B cell (primary cell): ENCODE results near the gene TMX1. TPM values are rescaled to one million over a fixed set of nuclear protein-coding genes. Genes with fewer than 3 reads are reported as not detected.

Experiments used
- ATAC-seq: fragments of 200-7000 bp; cut with Tn5 transposase; one replicate; pipeline ENCODE4 v1.10.0; 2021; ENCODE audit warnings: low read depth, mild to moderate bottlenecking, moderate number of reproducible peaks, moderate library complexity
- CTCF ChIA-PET: fragments of 350-600 bp; sonication (Branson Sonifier 250); formaldehyde crosslinking; loops from one replicate; lab custom pipeline; 2021; ENCODE audit warnings: antibody characterized with exemption, inconsistent platforms; lab: Charles Lee
- POLR2A ChIA-PET: fragments of 350-600 bp; sonication (Branson Sonifier 250); formaldehyde crosslinking; loops from one replicate; lab custom pipeline; 2021; ENCODE audit warnings: antibody characterized with exemption; lab: Charles Lee
- DNase-seq: peaks from one replicate; pipeline ENCODE4 v3.0.0; 2013
- H2AFZ ChIP-seq: 2 replicates; pipeline ENCODE4 v1.6.1; 2012; ENCODE audit warnings: mild to moderate bottlenecking, low read depth, low read length; ENCODE audit not compliant: insufficient read depth, poor library complexity, severe bottlenecking
- H3K27ac ChIP-seq, 2 donors: 1 replicate in 1 of 2; 2 replicates in 1 of 2; pipeline ENCODE4 v1.5.1; 2012 to 2013; ENCODE audit warnings: low read length in 2 of 2, mild to moderate bottlenecking in 2 of 2, moderate library complexity in 1 of 2
- H3K27me3 ChIP-seq, 4 experiments: fragments of 200-600 bp in 1 of 4; sonication (generic) in 1 of 4; replicated peaks in 1 of 4; 1 replicate in 2 of 4; 2 replicates in 2 of 4; pipeline versions ENCODE4 v1.6.1 to v1.7.0; 2013 to 2016; ENCODE audit warnings: low read length in 3 of 4, mild to moderate bottlenecking in 2 of 4, mixed read lengths in 1 of 4, moderate library complexity in 1 of 4; ENCODE audit not compliant: insufficient read depth in 4 of 4, control insufficient read depth in 3 of 4; ENCODE audit errors: control extremely low read depth in 1 of 4
- H3K36me3 ChIP-seq, 2 experiments: replicated peaks in 1 of 2; 1 replicate in 1 of 2; 2 replicates in 1 of 2; pipeline versions ENCODE4 v1.6.1 to v1.7.1; 2013; ENCODE audit warnings: low read length in 1 of 2; ENCODE audit not compliant: insufficient read depth in 2 of 2, control insufficient read depth in 1 of 2; ENCODE audit errors: control extremely low read depth in 1 of 2, extremely low read depth in 1 of 2
- H3K4me1 ChIP-seq, 2 donors: fragments of 200-600 bp in 1 of 2; sonication (generic) in 1 of 2; 1 replicate in 1 of 2; 2 replicates in 1 of 2; pipeline versions ENCODE4 v1.5.1 to v1.6.1; 2013 to 2017; ENCODE audit warnings: low read length in 2 of 2; ENCODE audit not compliant: control insufficient read depth in 2 of 2, insufficient read depth in 2 of 2
- H3K4me2 ChIP-seq: replicated peaks from 2 replicates; pipeline ENCODE3; 2012; ENCODE audit warnings: mild to moderate bottlenecking, low read depth, low read length; ENCODE audit not compliant: poor library complexity, severe bottlenecking
- H3K4me3 ChIP-seq, 5 experiments: fragments of 200-600 bp in 1 of 5; sonication (generic) in 1 of 5; 1 replicate in 3 of 5; 2 replicates in 2 of 5; pipeline versions ENCODE4 v1.5.1 to v1.7.0; 2011 to 2016; ENCODE audit warnings: low read length in 4 of 5, mild to moderate bottlenecking in 4 of 5, low read depth in 2 of 5, control low read depth in 1 of 5, moderate library complexity in 1 of 5; ENCODE audit not compliant: insufficient read depth in 1 of 5; ENCODE audit errors: control extremely low read depth in 1 of 5, extremely low read depth in 1 of 5
- H3K79me2 ChIP-seq: fragments of 200-600 bp; sonication (generic); one replicate; pipeline ENCODE4 v1.6.0; 2016; ENCODE audit warnings: low read length; ENCODE audit not compliant: control insufficient read depth, insufficient read depth
- H3K9ac ChIP-seq: fragments of 200-600 bp; sonication (generic); 2 replicates; pipeline ENCODE4 v1.6.1; 2017; ENCODE audit warnings: mild to moderate bottlenecking, low read length, moderate library complexity
- H3K9me3 ChIP-seq, 3 donors: one replicate each; pipeline versions ENCODE4 v1.6.1 to v1.7.1; 2013; ENCODE audit warnings: low read length in 2 of 3; ENCODE audit not compliant: control insufficient read depth in 2 of 3, insufficient read depth in 1 of 3; ENCODE audit errors: control extremely low read depth in 1 of 3
- H4K20me1 ChIP-seq: 2 replicates; pipeline ENCODE4 v1.6.0; 2012; ENCODE audit warnings: mild to moderate bottlenecking, low read length; ENCODE audit not compliant: insufficient read depth, control insufficient read depth, poor library complexity, severe bottlenecking
- H3K27ac Mint-ChIP-seq: one replicate; pipeline ENCODE4 v1.8.0; 2021; ENCODE audit warnings: mixed read lengths
- H3K27me3 Mint-ChIP-seq: one replicate; pipeline ENCODE4 v1.8.0; 2021; ENCODE audit warnings: mixed read lengths
- H3K4me1 Mint-ChIP-seq: one replicate; pipeline ENCODE4 v1.8.0; 2021; ENCODE audit warnings: mixed read lengths
- H3K4me3 Mint-ChIP-seq: one replicate; pipeline ENCODE4 v1.8.0; 2021; ENCODE audit warnings: mixed read lengths
- H3K9me3 Mint-ChIP-seq: one replicate; pipeline ENCODE4 v1.8.0; 2022; ENCODE audit warnings: mixed read lengths; ENCODE audit not compliant: insufficient read depth
- CTCF ChIP-seq: fragments of 200-600 bp; IDR thresholded peaks from one replicate; pipeline ENCODE4 v1.8.0; 2022; ENCODE audit warnings: antibody characterized with exemption, mild to moderate bottlenecking
- EZH2 ChIP-seq: IDR thresholded peaks from 2 replicates; pipeline ENCODE4 v1.6.1; 2012; ENCODE audit warnings: borderline replicate concordance, low read depth, mild to moderate bottlenecking, moderate library complexity, low read length; ENCODE audit not compliant: insufficient read depth, poor library complexity, severe bottlenecking
- WGBS: methylation state at CpG from one replicate; pipeline ENCODE4 v1.1.5; 2013; ENCODE audit warnings: missing lambda C conversion rate; ENCODE audit not compliant: insufficient coverage; 5-methylcytosine and 5-hydroxymethylcytosine counted together
- intact Hi-C: fragments of 100-400 bp; cut with micrococcal nuclease; formaldehyde crosslinking; loops from one replicate; pipeline ENCODE4 v1.10.0; 2022
- polyA plus RNA-seq: library from polyadenylated mRNA; depleted of rRNA; stranded (reverse); fragments of >200 nt; gene quantifications from 2 replicates; pipeline ENCODE4 v1.2.3, GENCODE V29; 2012
- total RNA-seq, 2 donors: library from RNA; stranded (reverse); fragments of 120-200 nt in 1 of 2; gene quantifications; 1 replicate in 1 of 2; 2 replicates in 1 of 2; pipeline versions ENCODE4 v1.2.3 to v1.2.4, GENCODE V29; 2013 to 2022

Gene TMX1
- total and polyA plus RNA-seq, 2 donors (not counting 1 experiment from before 2014, with no cell fraction given) = 4.8 to 26.4 TPM

- no peaks in the 10 kb centered on the region for H3K9me3 Mint-ChIP-seq
- ChIA-PET POLR2A (no interaction called here), CTCF (no interaction called here)
- H3K4me3 Mint-ChIP-seq = no peak overlapping the region
- H3K4me1 Mint-ChIP-seq = no peaks in the 10 kb centered on the region
- Histone ChIP-seq H3K4me3 (no peak overlapping the region), H3K79me2 (no peaks in the 10 kb centered on the region), H3K4me1 (no peaks in the 10 kb centered on the region), H3K4me2 (no peak overlapping the region), H3K27ac (no peak overlapping the region), H4K20me1 (no peaks in the 10 kb centered on the region), H2AFZ (no peak overlapping the region), H3K9ac (no peak overlapping the region), H3K36me3 (no peaks in the 10 kb centered on the region), H3K9me3 (no peaks in the 10 kb centered on the region), H3K27me3 (no peaks in the 10 kb centered on the region)
- intact Hi-C loops = no loop called here
- WGBS = no CpG with 5 or more reads among the region's 1 CpG
- H3K27ac Mint-ChIP-seq = no peak overlapping the region
- ATAC-seq (no peak), DNase-seq (no peak)
- TF ChIP-seq EZH2 (no peak), CTCF (no peak)
- H3K27me3 Mint-ChIP-seq = no peaks in the 10 kb centered on the region
These were observed 36.6 kb downstream of the TMX1 start for GRCh38 chr14:51276605-51277004.

GRCh38 chr14:51277753-51278415 lies 37.8 kb downstream of the TMX1 start:
- no peak overlapping the region for H3K9ac ChIP-seq
- H3K27me3 ChIP-seq = no peaks in the 10 kb centered on the region
- H3K9me3 ChIP-seq = no peaks in the 10 kb centered on the region
- H3K4me3 ChIP-seq = no peak overlapping the region
- Mint-ChIP-seq H3K9me3 (no peaks in the 10 kb centered on the region), H3K4me3 (no peak overlapping the region), H3K27ac (no peak overlapping the region), H3K4me1 (no peaks in the 10 kb centered on the region), H3K27me3 (no peaks in the 10 kb centered on the region)
- ATAC-seq (no peak), DNase-seq (no peak)
- no peaks in the 10 kb centered on the region for H4K20me1 ChIP-seq
- H3K4me1 ChIP-seq = no peaks in the 10 kb centered on the region
- TF ChIP-seq EZH2 (no peak), CTCF (no peak)
- no peak overlapping the region for H3K27ac ChIP-seq
- H3K36me3 ChIP-seq = no peaks in the 10 kb centered on the region
- CTCF ChIA-PET = interaction anchor here (0.7 kb wide), 2 partner anchors 183 to 853 kb away, joined by 3 to 4 read pairs; partner anchors contain the start of gene TRIM9
- no peak overlapping the region for H2AFZ ChIP-seq
- no peaks in the 10 kb centered on the region for H3K79me2 ChIP-seq
- WGBS = 94% methylated on average over 3 of the region's 4 CpGs
- POLR2A ChIA-PET = interaction anchor here (0.5 kb wide), 1 partner anchor 1584 kb away, joined by 4 read pairs; no protein-coding TSS in a partner anchor
- intact Hi-C loops = no loop called here
- H3K4me2 ChIP-seq = no peak overlapping the region
